T follicular helper cell (primary cell): ENCODE data around the gene ATRIP.
"Not testable (repeated sequence)": the region's sequence is repeated elsewhere in the genome, so short reads cannot be mapped to it uniquely, and the experiment has no call there.

Experiments
- DNase-seq: peaks from one replicate; pipeline ENCODE4 v3.0.0-alpha.2; 2020; ENCODE audit warnings: low read depth
- total RNA-seq, 2 experiments: gene quantifications; one replicate each; lab custom pipeline; 2026; lab: John Stamatoyannopoulos, UW

ATRIP gene
- total RNA-seq, result 21.6 to 24.1 reads per million in 2 experiments

- peak; percentile 79 for DNase-seq
Measured at GRCh38 chr3:48446425-48447193, at the start of gene ATRIP. Gene ATRIP (plus strand): TSS chr3:48446737. CDS start chr3:48446846, 109 bp downstream.

DNA sequence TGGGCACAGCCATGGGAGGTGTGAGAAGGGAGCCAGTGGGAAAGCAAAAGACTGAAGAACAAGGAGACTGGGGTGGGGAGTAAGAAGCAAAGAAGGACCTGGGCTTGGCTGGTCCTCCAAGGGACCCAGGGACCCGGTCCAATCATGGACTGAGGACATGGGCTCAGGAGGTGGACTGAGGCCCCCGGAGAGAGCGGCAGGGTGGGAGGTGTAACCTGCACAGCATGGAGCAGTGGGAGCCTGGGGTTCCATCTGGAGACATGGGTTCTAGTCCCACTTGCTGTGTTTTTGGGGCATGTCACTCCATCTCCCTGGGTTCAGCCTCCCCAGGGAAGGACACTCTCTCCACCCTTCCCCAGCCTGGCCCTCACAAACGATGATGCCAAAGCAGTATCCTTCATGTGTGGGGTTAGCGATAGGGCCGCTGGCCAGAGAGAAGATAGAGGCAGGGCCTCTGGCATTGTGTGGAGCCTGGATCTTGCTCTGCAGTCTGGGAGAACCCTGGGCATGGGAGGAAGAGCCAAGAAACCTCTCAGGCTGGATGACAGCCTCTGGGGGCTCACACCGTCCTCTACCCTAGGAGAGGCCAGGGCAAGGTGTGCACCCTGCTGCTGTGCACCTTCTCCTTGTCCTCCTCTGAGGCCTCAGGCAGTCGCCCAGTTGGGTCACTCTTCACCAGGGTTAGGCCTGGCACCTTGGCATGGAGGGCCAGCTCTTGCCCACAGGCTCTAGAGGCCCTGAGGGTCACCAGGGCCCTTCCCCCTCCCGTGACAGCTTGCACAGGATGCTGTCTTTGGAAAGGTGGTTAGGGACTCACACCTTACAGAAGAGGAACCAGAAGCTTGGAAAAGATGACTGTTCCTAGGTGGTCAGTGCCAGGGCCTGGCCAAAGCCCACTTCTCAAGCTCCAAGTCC is 48.5 kb upstream of the ATRIP start:
- DNase-seq, result no peak

- no peak for DNase-seq
Measured at GRCh38 chr3:48398701-48399386, 47.7 kb upstream of the ATRIP start.

DNA sequence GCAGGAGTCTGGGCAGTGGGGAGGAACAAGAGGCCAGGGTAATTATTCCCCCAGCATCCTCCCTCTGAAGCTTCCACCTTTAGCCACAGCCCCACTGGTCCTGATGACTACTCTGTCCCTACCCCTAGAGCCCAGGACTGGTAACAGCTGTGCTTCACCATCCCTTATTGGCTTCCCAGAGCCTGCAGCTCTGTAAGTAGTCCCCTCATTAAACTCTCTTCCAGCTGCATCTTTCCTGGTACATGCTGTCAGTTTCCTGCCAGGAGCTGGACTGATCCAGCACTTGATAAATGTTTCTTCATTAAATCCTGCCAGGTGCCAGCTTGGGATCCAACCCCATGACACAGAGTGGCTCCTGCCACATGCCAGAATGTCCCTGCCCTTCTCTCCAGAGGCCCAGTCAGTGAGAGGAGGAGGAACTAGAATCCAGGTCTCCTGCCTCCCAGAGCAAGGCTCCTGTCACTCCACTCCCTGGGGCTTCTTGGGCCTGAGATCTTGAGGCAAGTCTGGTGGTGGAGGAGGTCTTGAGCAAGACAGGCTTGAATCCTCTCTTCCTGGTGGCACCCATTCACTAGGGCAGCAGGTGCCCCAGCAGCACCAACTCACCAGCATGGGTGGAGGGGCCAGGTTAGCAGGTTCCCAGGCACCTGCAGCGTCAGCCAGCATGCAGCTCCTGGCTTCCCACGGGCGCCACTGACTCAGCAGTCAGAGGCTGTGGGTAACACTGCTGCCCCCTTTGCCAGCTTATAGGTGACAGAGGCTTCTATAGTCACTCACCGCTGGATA is 47.0 kb upstream of the ATRIP start:
- no peak for DNase-seq

- peak; percentile 46 for DNase-seq
Measured at GRCh38 chr3:48400824-48401433, 45.6 kb upstream of the ATRIP start.

- DNase-seq, result not testable (repeated sequence)
Measured at GRCh38 chr3:48401434-48401901, 45.1 kb upstream of the ATRIP start.

- DNase-seq, result no peak
Measured at GRCh38 chr3:48402281-48402732, 44.2 kb upstream of the ATRIP start.

- DNase-seq, result no peak
Measured at GRCh38 chr3:48402907-48403306, 43.6 kb upstream of the ATRIP start.

GRCh38 chr3:48403533-48404439 is 42.8 kb upstream of the ATRIP start:
- no peak for DNase-seq

DNA sequence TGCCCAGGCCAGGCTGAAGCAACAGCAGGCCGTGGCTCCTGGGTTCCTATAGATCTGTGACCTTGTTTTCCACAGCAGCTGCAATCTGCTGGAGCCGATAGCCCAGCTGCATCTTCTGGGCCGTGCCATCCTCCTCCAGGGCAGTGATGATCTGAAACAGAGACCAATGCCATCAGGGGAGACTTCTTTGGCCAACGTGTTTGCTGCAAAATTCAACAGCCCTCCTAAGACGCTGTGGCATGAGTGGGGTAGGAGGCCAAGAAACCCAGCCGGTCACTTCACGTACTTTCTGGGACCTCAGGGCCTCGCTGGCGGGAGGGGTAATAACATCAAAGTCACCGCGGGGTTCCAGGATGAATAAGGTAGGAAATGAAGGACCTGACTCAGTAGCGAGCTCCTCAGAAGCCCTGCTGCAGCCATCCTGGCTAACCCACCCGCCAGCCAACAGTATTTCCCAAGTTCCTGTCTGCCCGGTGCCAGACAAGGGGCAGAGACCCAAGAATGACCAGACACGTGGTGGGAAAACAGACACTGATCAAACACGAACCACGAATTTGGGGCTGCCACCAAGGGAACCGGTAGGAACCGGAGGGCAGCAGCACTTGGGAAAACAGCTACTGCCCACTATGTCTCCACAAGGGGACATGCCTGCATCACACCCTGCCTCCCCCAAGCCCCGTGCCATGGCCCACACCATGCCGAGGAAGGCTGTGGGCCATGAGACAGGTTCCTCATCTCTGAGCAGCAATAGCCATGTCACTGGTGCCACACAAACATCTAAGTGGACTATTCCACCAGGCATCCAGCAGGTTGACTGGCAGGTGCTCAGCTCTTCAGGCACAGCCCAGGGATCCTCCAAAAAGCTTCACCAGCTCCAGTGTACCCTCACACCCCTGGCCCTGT is 41.8 kb upstream of the ATRIP start:
- DNase-seq, result no peak

GRCh38 chr3:48405343-48405881 is 41.1 kb upstream of the ATRIP start:
- no peak for DNase-seq

DNA sequence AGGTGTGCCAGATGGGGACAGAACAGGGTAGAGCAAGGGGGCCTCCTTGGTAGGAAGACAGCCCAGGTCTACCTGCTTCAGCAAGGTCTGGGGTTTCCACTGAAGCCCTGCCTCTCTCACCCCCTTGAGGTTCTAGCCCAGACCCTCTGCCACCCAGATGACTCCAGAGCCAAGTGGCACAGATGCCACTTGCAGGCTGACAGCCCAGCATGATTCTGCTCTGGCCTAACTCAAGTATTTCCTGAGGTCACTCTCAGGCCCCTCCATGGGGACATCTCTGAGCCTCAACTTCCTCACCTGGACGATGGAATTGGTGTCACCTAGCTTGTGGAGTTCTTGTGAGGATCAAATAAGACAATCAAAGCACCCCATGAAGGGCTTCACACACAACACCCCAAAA is 40.6 kb upstream of the ATRIP start:
- no peak for DNase-seq

- no peak for DNase-seq
Measured at GRCh38 chr3:48406443-48407431, 39.8 kb upstream of the ATRIP start.

DNA sequence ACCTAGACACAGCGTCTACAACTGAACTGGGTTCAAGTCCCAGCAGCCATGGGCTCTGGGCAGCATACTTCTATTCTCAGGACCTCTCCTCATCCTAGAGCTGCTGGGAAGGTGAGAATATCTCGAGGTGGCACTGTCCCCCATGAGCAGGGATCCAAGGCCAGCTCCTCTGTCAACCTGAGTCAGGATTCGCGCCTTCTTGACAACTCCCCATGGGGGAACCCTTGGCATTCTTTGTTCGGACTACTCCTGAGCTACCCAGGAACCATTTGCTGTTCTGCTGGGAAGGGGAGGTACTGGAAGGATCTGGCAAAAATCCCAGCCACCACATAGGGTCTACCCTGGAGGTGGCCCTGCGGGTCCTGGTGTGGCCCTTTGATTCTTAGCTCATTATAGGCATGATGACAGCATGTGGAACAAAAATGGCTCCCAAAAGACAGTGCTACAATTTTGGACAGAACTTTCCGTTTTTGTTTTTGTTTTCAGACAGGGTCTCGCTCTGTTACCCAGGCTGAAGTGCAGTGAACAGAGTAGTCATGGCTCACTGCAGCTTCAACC is 38.9 kb upstream of the ATRIP start:
- no peak for DNase-seq

- no peak for DNase-seq
Measured at GRCh38 chr3:48408823-48409281, 37.7 kb upstream of the ATRIP start.
